GM19023 (cell line): ENCODE data around the gene ZFHX3.

Source experiments
- ATAC-seq: cut with Tn5 transposase; IDR thresholded peaks from one replicate; pipeline ENCODE4 v1.9.1; 2021; ENCODE audit warnings: mild to moderate bottlenecking, moderate library complexity; ENCODE audit not compliant: unreplicated experiment

The ZFHX3 gene

DNA sequence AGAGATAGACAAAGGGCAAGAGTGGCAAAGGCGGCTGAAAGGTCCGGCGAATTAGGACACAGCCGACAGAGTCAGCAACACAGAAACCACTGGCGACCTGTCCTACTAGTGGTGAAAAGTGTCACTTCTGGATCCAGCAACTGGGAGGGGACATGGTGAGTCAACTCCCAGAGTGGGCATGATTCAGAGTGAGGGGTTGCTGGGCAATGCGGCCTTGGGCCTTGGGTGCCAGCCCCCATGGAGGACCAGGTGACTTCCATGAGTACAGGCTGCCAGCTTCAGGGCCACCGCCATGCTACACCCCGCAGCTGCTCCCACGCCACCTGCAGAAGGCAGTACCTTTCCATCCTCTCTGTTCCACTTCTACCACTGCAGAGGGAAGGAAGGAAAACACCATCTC lies 110.6 kb downstream of the ZFHX3 start:
- no peak for ATAC-seq

DNA sequence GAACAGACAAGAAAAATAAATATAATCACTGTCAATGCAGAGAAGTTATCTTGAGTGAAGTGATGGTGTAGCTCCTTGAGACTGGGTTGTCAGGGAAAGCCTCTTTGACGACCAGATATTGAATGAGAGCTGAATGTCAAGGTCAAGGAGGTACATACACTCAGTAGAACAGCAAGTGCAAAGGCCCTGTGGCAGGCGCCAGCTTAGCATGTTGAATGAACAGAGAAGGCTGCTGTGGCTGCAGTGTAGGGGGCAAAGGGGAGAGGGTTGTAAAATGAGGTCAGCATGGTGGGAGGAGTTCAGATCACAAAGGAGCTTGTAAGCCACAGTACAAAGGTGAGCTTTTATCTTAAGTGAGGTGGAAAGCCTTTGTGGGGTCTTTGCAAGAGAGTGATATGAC lies 111.5 kb downstream of the ZFHX3 start:
- ATAC-seq, result no peak

DNA sequence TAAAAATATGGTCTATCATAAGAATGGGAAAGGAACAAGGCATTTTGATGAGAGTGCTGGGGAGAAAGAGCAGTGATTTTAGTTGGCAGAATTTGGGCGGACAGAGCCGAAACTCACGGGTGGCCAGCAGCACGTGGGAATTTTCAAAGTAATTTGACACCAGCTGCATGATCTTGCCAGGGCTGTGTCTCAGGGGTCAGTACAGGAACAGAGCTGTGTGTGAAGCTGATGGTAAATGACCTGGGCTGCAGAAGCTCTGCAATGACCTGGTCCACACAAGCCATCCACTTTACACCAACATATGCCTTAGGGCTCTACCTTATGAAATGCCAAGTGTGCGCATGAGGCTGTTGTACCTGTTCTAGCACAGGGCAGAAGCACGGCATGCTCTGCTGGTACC lies 112.0 kb downstream of the ZFHX3 start:
- ATAC-seq, result no peak

DNA sequence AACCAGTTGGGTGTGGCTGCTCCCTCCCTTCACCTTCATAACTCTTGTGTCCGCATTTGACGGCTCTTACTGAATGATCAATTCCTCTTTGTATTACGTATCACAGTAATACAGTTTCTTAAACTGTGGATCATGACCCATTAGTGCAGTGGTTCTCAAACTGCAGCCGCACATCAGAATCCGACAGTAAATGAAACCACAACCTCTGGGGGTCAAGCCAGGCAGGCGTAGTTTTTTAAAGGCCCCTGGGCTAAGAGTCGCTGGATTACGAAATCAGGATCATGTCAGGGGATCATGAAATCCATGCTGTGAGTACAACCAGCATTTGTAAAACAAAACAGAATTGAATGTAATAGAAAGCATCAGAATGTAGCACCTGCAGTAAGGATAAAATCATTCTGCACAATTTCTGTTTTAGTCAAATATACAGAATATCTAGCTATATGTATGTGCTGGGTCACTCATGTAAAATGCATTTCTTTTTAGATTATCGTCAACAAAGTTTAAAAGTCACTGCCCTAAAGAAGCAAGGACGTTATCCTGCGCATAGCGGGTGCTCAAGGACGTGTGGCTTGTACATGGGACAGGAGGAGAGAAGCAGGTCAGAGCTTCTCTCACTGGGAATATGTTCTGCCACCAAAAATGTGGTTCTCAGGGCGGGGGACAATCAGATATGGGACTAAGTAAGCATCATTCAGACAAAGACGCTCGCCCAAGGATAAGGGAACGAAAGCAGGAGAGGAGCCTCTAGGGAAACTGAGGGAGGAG lies 113.1 kb downstream of the ZFHX3 start:
- ATAC-seq, result no peak

DNA sequence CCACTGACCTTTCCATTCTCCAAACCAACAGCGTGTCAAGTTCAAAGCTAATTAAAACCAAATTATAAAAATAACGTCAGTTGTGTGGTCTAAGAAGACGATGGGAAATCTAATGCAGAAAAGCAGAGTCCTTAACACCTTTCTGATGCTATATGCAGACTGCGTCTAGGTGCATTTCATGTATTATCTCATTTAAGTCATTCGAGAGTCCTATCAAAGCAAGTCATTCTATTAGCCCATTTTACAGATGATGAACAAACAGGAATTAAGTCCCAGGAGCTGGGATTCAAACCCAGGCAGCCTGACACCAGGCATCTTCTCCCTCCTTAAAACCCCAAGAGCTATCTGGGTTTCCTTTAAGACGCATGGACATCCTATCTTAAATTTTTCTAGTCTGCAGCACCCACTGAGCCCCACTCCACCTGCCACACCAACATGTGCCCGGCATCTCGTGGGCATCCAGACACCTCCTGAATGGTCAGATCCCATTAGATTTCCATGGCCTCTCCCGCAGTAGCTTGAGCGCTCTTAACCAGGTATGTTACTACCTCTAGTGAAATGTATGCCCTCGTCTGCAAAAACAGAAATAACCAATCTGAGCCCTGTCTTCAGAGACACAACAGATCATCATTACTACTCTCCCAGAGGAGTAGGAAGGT lies 115.1 kb downstream of the ZFHX3 start:
- ATAC-seq, result no peak

DNA sequence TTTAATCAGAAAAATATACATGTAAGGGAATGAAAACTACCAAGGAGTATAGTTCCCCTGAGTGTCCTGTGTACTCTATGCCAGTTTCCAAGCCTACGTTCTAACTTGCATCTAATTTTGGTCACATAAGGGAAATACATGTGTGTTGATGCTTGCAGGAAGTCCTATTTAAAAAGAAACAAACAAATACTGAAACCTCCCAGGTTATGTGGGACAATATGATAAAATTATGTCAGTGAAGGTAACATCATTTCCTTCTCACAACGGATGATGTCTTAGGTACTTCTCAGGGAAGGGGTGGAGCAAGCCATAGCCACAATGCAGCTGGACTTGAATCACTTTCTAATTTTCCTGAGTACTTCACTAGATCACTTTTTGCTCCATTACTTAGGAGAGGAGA lies 115.9 kb downstream of the ZFHX3 start:
- ATAC-seq, result no peak

DNA sequence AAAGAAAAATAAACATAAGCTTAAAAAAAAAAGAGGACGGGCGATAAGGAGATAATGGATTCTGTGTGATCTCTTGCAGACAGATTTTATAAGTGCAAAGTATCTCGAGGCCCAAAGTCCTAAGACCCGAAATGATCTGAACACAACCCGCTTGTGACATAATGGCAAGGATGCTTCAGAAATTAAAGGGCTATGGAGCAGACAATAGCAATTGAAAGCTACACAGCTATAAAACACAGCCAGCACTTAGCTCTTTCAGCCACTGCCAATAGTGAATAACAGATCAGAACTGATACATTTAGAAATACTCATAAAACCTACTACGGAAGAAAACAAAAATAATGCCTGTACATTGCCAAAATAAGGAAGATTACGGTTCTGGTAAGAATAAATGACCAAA lies 117.5 kb downstream of the ZFHX3 start:
- ATAC-seq, result no peak

DNA sequence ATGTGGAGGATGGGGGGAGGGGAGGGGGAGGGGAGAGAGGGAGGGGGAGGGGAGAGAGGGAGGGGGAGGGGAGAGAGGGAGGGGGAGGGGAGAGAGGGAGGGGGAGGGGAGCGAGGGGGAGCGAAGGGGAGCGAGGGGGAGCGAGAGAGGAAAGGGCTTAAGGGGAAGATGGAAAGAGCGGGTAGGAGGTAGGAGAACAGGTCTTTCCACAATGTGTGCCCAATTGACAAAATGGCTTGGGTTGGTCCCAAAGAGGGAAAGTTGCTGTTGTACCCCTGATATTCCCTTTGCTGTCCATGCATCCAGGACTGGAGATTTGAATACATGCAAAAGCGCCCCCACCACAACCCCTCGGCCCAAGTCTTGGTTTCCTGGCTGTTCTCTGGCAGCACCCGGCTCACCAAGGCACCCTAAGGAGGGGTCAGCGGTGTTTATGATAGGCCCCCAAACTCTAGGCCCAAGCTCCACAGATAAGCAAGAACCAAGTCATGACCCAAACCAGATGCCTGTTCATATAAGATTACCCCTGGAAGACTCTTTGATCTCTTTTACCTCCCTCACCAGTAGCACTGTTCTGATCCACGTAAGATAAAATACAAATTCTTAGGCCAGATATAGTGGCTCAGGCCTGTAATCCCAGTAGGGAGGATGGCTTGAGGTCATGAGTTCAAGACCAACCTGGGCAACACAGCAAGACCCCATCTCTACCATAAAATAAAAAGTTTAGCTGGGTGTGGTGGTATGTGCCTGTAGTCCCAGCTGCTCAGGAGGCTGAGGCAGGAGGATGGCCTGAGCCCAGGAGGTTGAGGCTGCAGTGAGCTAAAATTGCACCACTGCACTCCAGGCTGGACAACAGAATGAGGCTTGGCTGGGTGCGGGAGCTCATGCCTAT lies 119.6 kb downstream of the ZFHX3 start:
- no peak for ATAC-seq

DNA sequence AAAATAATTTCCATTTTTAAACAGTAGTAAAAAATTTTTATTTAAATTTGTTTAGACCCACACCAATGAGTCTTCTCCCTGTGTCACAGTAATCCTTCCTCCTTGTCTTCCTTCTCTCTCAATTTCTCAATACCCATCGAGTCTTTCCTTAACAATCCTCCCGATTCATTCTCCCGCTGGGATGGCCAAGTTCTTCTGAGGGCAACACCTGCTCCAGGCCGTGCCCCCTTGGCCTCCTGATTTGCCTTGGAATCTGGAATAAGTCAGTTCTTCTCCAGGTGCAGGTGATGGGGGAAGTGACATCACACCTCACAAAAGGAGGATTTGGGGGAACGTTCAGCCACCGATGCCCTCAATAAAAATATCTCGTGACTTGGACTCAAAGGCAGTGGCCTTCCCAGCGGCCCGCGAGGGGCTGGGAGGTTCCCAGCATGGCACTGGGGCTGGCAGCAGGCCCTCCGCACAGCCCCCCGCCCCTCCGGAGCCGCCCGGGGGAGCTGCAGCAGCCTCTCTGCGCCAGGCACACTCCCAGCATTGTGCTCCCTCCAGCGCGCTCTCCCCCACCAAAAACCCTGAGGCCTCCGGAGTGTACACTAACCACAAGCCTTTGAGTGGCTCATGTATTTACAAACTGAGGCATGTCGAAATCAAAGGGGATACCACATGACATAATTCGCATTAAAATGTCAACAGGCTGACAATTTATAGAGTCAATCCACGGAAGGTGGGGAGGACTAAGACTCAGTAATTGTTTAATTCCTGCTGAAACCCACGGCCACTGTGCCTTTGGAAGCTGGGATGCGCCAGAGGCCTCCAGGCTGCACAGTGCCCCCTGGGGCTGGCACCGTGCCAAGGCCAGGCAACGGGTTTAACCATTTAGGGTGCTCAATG lies 120.5 kb downstream of the ZFHX3 start:
- no peak for ATAC-seq

DNA sequence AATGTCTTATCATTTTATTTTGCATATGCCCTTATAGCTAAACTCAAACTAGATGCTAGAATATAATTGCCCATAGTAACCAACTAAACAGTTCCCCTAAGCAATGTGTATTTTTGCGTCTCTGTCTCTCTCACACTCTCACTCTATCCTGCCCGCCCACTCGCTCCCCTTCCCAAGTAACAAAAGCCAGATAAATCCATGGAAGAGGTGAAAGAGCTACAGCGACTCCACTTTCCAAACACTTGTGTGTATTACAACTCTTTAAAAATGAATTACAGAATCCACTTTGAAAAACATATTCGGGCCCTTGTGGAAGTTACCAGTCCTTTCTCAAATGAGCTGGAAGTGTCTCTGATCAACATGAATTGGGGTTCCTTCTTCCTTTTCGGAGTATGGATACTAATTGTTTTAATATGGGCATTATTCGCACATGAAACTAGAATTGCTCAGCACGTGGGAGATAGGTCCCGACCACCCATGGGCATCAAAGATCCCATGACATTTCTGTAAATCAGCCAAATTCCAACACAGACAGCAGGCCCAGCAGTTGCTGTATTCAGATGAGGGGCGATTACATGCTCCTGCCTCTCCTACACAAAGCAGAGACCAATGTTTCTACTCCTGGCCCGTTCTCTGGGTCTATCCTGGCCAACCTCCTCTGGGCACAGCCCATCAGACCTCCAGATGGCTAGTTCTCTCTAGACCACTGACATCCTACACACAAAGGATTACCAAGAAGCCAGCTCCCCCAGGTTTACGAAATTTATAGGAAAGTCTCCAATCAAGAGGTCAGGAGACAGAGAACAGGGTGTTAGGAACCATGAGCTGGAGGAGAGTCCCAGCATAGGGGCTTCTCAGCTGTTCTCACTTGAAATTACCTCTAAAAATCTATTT lies 121.5 kb downstream of the ZFHX3 start:
- ATAC-seq, result no peak

DNA sequence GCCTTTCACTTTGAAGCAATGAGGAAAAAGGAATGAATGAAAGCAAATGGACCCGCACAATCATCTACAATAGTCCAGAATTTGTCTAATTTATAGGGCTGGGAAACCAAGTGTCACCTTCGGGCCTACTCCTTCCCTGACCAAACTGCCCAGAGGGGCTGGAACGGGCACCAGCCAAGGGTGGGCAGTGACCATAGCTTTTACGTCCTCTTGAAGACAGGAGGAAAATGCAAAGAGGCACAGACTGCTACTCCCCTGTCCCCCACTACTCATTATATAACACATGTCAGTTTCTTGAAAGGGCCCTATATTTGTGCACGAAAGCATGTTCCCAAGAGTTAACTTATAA lies 122.3 kb downstream of the ZFHX3 start:
- no peak for ATAC-seq

DNA sequence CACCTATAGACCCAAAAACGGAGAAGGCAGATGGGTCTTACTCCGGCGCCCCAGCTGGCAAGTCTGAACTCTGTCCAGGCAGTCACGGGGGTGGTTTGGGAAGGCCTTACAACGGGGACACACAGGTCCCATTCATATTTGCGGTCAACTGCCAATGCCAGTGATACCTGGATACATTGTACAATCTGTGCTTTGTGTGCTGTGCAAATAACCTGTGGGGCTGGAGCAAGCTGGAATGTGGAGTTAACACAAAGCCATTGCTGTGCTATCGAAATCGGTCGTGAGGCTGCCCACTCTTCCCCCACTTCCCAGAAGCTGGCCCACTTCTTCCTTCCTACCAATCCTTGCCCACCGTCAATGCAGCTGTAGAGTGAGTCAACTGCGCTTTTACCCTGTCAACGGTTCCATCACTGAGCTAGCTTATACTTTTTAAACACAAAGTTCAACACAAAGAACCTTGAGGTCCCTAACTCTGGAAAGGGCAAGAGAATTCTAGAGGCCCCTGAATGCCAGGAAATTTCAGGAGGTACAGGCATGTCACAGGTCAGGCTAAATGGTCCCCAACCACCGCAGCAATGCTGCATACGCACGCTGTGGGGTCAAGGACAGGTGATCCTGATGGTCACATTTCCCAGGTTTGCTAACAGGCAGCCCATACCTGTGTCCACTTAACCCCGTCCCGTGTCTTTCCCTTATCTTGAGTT lies 122.8 kb downstream of the ZFHX3 start:
- no peak for ATAC-seq

DNA sequence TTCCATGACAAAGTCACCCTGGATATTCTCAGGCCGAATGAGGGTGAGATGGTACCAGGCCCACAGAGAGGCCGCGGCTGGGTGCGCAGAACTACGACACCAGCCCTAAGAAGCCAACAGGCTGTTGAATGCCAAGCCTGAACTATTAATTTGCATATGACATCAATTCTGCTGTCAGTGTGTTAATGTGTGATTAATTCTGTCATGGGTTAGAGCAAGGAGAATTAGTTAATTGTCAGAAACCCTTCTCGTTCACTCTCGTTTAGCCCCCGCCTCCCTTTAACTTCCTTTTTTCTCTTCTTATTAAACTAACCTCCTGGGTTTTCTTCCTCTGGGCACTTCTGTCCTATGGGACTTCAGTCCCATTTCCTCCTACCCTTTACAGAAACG lies 123.4 kb downstream of the ZFHX3 start:
- ATAC-seq, result no peak

DNA sequence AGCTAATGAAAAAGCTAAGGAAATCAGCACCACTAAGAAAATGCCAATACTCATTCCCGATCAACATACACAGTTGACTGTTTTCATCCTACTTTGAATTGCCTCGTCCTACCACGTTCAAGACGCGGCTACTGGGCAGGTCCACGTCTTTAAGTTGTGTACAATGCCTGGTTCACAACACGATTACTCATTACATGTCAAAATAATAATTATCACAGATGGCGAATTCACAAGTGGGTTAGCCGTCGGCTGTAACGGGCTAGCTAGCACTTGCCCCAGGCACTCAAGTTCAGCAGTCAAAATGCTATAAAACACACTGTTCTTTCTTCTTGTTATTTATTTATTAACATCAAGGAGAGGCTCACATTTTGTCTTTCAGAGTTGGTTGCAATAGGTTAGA lies 124.2 kb downstream of the ZFHX3 start:
- no peak for ATAC-seq

DNA sequence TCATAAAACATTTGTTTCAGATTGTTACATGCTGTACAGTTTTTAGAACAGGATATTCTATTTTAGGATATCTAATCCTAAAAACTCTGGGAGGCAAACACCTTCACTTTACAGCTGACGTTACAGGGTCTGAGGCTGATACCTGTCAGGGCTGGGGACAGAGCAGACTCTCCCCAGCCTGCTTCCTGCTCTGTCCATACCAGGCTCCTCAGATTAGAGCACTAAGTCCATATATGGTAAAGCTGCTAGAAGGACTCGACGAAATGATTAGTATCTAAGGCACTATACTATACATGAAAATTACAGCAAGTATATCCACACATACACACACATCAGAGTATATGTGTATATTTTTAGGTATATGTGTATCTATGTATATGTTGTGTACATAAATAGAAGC lies 125.2 kb downstream of the ZFHX3 start:
- no peak for ATAC-seq

DNA sequence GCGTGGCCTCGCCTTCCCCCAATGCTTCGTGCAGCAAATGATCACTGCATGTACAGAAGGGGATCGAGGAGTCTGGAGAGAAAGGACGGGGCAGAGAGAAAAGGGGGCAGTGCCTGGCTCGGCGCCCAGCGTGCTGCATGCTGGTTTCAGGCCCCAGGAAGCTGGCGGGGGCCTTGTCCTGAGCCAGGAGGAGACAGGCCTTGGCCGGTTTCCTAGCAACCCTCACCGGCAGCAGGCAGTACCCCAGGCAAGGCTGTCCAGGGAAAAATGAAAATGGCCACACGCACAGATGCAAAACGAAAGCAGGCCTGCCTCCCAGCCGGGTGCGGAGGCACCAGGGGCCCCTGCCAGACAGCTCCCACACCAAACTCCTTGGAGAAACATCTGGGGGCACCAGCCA lies 126.3 kb downstream of the ZFHX3 start:
- no peak for ATAC-seq

DNA sequence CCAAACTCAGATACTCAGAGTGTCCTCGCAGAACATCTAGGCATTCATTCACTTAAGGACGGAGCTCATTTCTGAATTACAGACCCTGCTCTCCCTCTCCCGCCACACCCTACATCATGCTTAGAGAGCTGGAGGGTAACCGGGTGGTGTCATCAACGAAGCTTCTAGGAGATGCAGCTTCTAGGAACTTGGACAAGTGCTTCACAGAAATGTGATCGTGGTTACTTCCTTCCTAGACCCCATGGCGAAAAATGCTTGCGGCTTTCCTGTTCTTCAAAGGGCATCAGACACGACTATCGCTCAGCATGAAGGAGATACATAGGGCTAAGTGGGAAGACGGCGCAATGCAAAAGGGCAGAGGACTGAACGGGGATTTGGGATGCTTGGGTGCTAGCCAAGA lies 126.8 kb downstream of the ZFHX3 start:
- ATAC-seq, result no peak

DNA sequence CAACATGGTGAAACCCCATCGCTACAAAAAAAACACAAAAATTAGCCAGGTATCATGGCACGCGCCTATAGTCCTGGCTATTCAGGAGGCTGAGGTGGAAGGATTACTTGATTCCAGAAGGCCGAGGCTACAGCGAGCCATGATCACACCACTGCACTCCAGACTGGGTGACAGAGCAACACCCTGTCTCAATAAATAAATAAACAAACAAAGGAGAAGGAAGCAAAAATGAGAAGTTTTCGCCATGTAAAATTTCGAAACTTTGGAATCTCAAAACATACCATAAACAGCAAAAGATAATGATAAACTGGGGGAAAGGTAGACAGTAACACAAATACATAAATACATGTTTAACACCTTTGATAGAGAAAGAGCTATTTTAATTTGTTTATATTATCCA lies 130.9 kb downstream of the ZFHX3 start:
- ATAC-seq, result no peak

DNA sequence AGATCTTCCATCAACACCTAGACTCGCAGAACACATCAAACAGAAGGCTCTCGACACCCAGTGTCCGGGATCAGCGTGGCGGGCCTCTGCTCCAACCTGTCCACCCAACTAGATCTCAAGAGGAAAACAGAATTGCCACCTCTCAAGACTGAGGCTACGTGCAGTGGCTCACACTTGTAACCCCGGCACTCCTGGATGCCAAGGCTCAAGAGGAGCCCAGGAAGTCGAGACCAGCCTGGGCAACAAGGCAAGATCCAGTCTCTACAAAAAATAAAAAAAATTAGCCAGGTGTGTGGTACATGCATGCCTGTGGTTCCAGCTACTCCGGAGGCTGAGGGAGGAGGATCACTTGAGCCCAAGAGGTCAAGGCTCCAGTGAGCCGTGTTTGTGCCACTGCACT lies 132.6 kb downstream of the ZFHX3 start:
- no peak for ATAC-seq
